ENCODE data around the gene ABLIM3.
"Not testable (repeated sequence)": the region's sequence is repeated elsewhere in the genome, so short reads cannot be mapped to it uniquely, and the experiment has no call there.

The ABLIM3 gene

DNA sequence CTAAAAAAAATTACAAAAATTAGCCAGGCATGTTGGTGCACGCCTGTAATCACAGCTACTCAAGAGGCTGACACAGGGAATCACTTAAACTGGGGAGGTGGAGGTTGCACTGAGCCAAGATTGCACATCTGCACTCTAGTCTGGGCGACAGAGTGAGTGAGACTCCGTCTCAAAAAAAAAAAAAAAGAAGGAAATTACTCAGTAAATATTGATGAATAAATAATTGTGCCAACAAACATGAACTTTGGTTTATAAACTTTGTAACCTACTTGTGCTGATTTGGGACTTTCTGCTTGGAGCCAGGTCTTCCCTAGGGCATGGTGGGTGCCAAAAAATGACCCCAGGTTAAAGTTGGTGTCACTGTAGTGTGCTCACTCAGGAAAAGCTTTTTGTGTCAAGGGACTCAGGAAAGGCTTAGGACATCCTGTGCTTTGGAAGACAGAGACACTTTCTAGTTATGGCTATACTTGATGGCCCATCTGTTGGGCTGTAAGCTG lies 19.0 kb downstream of the ABLIM3 start:
- no peak for DNase-seq

DNA sequence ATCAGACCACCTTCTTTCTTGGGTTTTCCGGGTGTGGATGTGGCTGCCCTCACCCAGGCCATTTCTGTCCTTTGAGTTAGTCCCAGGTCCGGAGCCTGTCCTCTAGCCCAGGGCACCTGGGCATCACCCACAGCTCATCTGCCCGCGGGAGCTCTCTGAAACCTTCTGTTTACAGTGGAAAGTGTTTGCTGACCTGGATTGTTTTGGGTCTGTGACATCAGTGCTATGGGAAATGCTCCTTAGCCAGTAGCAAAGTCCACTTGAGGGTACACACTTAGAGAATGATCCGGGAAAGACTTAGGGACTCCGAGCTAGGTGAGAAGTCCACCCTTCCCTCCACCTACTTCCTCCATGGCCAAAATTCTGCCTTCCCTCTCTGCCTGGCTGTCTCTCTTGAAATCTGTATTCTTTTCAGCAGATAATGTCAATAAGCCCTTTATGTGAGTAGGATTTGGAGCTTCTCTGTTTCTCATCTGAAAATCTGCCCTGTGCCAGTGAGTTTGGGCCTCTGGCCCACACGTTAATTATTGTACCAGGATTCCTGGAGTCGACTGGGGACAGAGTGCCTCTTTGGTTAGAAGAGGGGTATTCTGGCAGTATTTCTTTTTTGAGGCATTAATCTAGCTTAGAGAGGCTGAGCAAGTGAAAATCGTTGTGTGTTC lies 19.9 kb downstream of the ABLIM3 start:
- DNase-seq, result no peak

DNA sequence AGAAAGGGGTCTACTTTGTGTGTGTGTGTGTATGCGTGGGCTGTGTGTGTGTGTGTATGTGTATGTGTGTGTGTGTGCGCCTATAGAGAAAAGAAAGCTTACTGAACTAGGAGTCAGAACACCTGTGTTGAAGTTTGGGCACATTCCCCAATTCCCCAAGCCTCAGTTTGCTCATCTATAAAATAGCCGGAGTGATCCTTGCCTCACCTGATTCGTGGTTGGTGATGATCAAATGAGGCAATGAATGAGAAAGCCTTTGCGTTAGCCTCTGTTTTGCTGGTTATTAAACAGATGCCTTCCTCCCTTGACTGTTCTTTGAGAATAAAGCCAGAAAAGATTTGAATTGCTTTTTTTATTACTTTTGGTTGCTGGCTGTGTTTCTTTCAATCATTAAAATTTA lies 20.6 kb downstream of the ABLIM3 start:
- DNase-seq, result no peak

DNA sequence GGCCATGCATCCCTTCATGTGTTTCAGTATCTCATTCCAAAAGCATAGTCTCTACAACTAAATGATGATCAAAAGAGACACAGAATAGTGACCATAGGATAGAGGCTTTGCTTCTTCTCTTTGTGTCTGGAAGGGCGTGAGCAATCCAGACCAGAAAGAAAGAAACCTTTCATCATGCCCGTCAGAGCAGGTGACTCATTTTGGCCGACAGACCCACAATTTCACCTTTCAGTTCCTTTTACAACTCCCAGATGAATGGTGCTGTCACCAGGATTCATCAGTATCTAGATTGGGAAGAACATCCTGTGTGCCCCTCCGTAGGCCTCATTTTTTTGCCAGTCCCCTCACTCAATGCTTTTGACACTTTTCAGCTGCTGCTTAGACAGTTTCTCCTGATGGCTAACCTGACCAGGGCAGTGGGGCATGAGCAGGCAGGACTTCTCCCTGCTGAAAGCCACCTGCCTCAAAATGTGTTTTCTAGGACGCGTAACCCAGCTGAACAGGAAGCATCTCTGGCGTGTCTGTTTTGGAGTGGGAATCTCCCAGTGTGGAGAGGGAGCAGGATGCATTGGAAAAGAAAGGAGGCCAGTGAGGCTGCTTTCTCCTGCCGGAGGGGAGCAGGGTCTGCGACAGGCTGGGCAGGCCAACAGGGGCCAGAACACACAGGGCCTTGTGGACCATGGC lies 21.2 kb downstream of the ABLIM3 start:
- no peak for DNase-seq

DNA sequence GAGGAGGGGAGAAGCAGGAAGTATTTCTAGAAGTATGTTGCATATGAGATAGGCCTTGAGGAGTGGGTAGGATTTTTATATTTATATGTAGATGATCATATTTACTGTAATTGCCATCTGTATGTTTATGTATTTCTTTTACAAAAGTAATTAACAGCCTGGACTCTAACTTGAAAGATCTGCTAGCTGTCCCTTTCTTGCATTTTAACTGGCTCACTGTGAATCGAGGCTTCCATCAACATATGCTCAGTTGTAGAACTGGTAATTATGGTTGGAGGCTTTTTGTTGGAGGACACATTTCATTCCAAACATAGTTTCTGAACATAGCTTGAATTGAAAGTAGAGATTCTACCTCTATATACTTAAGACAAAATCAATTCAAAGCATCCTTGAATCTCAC lies 23.4 kb downstream of the ABLIM3 start:
- no peak for DNase-seq

DNA sequence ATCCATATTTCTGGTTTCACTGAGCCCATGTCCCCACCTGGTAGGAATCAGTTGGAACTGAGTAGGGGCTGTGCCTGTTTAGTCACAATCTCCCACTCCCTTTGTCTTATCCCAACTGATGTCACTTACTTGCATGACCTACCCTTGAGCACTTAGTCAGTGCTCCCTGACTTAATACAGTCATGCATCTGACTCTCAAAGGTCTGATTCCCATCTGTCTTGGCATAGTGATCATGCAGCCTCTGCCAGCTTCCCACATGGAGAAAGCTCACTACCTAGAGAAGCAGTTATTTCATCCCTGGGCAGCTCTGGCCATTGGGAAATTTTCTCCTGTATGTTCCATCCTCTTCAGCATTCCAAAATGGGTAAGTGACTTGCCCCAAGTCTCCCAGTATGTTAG lies 24.8 kb downstream of the ABLIM3 start:
- no peak for DNase-seq

DNA sequence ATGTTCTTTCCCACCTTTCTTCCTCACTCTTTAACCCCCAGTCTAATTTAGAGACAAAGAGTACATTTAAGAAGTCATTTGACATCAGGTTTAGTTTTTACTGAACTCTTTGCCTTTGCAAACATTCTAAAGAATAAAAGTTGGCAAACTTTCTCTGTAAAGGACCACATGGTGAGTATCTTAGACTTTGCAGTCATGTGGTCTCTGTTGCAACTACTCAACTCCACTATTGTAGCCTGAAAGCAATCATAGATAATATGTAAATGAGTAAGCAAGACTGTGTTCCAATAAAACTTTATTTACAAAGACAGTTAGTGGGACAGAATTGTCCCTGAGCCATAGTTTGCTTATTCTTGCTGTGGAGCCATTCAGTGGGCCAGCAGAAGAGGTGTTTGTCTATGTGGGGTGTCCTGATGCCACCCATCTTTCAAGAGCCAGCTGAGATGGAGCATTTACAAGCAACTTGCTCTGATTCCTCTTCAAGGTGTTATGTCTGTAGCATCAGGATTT lies 25.4 kb downstream of the ABLIM3 start:
- no peak for DNase-seq

DNA sequence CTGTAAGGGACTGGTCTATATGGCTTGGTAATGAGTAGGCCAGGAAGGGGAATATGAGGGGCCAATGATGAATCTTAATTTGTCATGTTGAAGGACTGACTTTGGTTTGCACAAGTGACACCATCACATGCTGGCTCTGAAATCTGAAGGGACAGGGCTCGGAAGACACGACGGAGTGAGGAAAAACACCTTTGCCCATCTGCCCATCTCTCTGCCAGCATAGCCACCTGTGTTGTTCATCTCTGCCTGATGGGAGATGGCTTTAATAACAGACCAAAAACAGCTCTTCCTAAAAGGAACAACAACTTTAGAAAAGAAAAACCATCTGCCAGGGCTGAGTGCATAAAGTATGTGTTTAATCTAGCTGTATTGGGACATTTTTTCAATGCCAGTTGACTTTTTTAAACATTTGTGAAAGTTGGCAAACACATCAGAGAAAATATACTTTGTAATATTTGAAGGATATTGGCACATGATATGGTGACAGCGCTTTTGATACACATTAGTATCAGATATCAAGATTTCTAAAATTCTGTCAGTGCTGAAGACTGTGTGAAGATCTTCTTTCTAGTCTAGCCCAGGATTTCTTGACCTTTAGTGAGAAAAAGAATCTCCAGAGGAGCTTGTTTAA lies 27.1 kb downstream of the ABLIM3 start:
- no peak for DNase-seq

DNA sequence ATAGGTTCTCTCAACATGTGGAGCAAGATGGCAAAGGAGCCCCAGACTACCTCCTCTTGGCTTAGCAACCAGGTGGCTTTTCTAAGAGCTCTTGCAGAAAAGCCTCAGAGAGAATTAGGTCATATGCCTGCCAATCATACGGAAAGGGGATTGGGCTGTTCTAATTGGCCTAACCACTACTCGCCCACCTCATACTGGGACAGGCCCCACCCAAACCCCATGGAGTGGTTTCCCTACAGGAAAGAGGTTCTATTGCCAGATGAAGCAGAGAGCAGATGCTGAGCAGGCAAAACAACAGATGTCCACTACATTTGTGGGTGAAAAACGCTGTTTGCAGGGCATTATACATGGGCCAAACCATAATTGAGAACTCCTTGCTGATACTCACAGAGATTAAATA lies 29.0 kb downstream of the ABLIM3 start:
- DNase-seq, result no peak

DNA sequence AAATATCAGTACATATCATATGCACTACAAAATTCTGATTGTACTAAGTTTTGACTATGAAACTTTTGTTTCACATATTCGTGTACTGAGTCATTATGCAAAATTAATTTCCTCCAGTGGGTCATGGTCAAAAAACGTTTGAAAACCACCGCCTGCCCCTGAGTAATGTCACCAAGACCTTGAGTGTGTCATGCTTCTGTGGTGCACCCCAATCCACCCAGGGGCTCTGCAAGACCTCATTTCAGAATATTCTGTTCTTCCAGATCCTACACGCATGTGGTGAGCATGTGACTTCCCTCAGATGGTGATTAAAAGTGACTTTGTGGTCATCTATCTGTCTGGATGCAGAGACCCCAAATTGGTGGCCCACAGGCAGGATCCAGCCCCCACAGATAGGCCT lies 31.0 kb downstream of the ABLIM3 start:
- no peak for DNase-seq

DNA sequence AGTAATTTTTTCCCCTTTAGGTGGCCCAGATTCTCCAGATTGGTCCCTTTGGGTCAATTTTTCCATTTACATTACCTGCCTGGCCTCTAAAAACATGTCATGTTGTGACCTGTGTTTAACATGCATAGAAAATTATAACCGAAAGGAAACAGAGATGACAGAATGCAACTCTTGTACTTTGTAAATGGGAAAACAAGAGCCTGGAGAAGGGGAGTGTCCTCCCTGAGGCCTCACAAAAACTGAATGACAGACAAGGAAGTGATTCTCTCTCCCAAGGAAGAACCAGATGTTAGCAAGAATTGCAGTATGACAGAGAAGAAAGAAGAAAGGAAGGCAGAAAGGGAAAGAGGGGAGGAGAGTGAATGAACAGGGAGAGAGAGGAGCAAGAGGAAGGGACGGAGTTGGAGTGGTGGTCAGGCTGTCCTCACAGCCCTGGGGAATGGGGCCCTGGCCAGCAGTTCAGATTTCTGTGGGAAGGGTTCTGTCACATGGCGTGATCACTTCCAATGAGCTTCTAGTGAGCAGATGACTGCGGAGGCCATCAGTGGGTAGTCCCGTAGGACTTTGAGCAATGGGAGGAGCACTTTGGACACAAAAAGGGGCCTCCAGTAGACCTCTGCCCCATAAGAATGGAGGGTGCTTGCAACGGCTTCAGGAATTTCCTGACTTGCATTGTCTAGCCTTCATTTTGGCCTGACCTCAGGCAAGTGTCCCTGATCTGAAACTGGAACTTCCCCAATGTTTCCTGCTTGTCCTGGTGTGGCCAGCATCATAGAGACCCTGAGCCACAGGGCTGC lies 31.6 kb downstream of the ABLIM3 start:
- DNase-seq, result no peak

DNA sequence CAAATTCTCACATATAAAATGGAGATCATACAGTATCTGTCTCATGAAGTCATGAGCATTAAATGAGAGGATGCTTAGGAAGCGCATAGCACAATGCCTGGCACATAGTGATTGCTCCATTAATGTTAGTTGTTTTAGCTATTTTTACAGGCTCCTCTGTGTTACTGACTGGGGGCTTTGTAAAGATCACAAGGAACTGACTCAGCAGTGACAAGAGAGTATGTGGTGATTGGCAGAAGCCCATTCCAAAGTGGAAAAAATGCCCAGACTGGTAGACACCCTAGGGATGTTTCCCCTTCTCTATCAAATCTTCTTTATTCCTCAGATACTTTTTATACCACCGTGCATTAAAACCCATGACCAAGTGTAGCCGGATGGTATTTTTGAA lies 33.5 kb downstream of the ABLIM3 start:
- DNase-seq, result no peak

DNA sequence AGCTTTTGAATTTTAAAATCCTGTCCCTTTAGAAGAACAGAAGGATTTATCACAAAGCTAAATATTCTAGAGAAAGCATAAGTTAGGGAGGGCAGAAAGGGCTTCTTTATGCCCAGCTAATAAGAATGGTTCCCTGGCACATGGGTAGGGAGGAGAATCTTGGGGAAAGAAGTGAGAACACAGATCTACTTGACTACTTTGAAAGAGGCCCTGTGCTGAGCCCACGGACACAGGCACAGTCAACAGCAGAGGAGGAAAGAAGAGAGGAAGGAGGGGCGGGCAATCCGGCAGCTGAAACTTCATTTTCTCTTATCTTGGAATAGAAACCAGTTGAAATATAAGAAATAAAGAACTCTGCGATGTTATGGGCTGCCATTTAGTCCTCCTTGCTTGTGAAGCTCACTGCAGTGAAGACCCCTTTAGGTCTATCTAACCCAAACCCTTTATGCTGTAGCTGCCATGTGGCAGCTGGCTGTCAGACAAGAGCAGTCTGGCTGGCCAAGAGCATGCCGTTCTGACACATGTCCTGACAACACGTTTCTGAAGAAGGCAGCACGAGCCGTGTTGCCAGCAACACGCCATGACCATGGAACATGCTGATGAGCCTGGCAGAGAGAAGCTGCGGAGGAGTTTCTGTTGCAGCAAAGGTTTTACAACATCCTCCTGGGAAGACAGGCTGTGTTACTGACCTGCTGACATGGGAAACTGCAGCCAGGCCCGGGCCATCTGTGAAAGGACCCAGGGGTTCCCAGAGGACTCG lies 34.2 kb downstream of the ABLIM3 start:
- DNase-seq, result no peak

DNA sequence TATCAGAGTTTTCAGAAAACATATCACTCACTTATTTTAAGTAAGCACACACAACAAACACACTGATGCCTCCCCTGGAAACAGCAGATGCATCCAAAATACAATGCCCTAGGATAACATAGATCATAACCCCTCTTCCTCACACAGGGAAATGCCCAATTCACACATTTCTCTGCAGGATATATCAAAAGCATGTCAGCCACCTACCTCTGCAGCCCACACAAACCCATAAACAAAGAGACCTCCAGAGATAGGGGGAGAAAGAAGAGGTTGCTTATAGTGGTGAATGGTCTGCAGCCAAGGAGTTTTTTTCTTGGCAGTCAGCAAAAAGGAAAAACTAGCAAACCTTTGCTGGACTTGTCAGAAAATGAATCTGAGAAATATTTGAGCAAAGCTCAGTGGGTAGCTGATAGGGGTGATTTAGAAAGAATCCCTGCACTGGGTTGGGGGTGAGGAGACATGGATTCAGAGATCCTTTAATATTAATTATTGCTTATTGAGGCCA lies 36.1 kb downstream of the ABLIM3 start:
- no peak for DNase-seq

DNA sequence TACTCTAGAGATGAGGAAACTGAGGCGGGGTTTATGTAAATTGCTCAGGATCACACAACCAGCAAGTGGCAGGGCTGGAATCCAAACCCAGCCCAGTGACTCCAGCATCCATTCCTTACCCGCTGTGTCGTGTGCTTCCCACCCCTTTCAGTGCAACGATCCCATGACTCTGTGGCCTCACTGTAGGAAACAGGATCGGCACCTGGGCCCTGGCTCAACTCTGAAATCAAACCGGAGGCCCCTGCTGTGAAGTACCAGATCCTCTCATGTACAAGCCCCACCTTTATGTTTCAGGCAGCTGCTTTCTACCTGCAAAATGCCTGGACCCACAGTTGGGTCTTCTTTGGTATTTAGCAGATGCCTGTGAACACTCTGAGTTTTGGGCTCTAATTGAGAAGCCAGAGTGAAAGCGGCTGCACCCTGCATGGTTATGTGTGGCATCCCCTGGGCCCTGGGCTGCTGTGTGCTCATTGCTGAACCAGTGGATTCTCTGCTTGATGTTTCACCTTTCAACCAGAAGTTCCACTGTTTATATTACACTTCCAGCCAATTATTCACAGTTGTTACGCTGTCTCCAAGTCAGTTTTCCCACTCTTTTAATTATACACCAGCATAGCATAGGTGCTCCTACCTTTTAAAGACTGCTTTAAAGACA lies 36.7 kb downstream of the ABLIM3 start:
- DNase-seq, result no peak

DNA sequence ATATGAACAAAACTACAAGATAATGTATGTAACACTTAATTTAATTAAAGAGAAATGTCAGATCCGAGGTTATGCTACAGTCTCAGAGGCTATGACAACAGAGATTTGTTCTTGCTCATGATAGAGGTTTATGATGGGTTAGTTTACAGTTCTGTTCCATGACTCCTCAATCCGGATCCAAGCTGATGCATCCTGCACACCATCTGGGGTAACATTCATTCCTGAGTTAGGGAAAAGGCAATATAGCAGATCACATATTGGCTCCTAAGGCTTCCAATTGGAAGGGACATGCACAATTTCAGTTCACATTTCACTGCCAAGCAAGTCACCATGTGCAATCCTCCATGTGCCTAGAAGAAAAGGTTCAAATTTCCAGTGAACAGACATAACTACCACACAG lies 40.4 kb downstream of the ABLIM3 start:
- DNase-seq, result no peak

DNA sequence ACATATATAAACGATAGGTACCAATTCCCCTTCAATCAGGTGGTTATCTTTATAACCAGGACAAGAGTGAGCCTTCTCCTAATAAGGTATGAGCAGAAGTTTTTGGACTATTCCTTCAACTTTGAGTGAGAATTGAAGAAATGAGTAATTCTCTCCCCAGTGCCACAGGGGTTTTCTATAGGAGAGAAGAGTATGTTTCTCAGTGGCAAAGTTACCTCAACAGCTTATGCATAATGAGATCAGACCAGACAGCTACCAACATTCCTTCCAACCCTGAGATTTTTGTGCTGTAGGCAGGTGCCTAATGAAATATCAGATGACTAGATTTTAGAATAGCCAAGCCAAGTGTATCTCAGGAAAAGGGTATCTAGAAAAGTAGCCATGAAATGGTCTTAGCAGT lies 40.9 kb downstream of the ABLIM3 start:
- DNase-seq, result no peak

DNA sequence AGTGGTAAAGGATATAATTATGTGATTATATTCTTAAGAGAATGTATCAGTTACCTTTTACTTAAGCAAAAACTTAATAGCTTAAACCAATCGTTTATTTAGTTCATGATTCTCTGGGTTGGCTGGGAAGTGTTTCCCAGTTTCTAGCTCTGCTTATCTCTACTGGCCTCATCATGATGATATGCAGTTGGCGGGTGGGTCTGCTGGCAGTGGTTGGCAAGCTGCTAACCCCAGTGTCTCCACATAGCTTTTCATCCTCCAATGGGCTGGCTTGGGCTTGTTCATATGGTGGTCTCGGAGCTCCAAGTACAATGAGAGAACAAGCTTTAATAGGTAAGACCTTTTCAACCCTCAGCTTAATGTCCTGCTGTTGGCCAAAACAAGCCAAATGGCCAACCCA lies 43.8 kb downstream of the ABLIM3 start:
- DNase-seq, result no peak

DNA sequence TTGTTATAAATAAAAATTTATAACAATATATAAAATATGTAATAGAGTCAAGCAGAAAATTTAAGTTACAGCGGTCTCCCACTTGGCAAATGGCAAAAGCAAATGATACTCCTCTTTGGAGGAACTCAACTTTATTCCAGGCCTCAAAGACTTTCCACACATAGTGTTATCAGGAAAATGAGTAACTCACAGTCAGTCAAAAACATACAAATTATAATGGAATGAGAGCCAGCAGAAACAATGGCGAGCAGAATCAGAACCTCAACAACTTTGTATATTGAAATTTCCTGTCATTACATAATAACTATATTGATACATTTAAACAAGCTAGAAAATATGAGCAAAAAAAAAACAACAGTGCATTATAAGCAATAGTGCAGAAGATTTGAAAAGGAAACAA lies 45.2 kb downstream of the ABLIM3 start:
- no peak for DNase-seq

DNA sequence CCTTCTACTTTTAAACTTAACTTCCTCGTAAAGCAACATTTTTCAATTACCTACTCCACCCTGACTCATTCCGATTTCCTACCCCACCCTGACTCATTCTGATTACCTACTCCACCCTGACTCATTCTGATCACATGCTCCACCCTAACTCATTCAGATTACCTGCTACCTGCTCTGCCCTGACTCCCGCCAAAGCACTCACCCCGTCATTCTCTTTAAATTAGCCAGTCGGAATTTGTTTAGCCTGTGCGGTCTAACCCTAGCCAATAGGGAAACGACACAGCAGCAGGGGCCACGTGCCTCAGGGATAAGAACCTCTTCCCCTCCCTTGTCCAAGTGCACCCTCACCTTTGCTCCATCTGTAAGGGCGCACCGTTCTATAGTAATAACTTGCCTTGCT lies 46.3 kb downstream of the ABLIM3 start:
- DNase-seq, result not testable (repeated sequence)

DNA sequence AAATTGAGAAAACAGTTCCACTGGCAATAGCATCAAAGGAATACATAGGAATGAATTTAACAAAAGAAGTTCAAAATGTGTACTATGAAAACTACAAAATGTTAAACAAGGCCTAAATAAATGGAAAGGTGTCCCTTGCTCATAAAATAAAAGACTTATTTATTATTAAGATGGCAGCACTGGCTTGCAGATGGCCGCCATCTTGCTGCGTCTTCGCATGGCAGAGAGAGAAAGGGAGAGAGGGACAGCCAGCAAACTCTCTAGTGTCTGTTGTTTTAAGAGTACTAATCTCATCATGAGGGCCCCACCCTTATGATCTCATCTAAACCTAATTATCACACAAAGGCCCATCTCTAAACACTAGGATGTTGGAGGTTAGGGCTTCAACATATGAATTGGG lies 47.1 kb downstream of the ABLIM3 start:
- no peak for DNase-seq

Data from DMS79 treated with DMSO at 0.1 percent for 48 hours (cell line).